IMR-90 (cell line): ENCODE measurements around the gene TCAP.

ENCODE experiments used
- CEBPB ChIP-seq: IDR thresholded peaks from 2 replicates; pipeline ENCODE4 v1.6.1; 2012; ENCODE audit warnings: low read depth, low read length, improper control_type of control experiment
- CTCF ChIP-seq: conservative IDR thresholded peaks from 2 replicates; pipeline ENCODE4 v1.5.1; 2012; ENCODE audit warnings: mild to moderate bottlenecking, low read depth, low read length, improper control_type of control experiment
- MAZ ChIP-seq: IDR thresholded peaks from 2 replicates; pipeline ENCODE4 v1.6.1; 2012; ENCODE audit warnings: low read depth, mild to moderate bottlenecking, low read length, improper control_type of control experiment, moderate library complexity, borderline replicate concordance
- POLR2A ChIP-seq: IDR thresholded peaks from 2 replicates; pipeline ENCODE4 v1.6.1; 2012; ENCODE audit warnings: mild to moderate bottlenecking, low read depth, low read length
- RAD21 ChIP-seq: IDR thresholded peaks from 2 replicates; pipeline ENCODE4 v1.6.1; 2012; ENCODE audit warnings: low read length, improper control_type of control experiment

- no peak for TF ChIP-seq CTCF
- TF ChIP-seq RAD21, result no peak
- no peak for TF ChIP-seq POLR2A
- no peak for TF ChIP-seq CEBPB
- no peak for TF ChIP-seq MAZ
Measured at GRCh38 chr17:39633570-39634183, 31.5 kb upstream of the TCAP start.
